ENCODE measurements around the gene PIGZ.

GRCh38 chr3:197003461-197004385 is 35.1 kb upstream of the PIGZ start:
- TF ChIP-seq GATA2 (IDR thresholded peaks at IDR 0.05; ENCODE audit: low read depth, low read length) (no peak), GATA3 (IDR thresholded peaks at IDR 0.05; ENCODE audit: low read depth, low read length) (no peak)
